Natural killer cell (primary cell): Measurements from ENCODE around the gene TEKTIP1. TPM values are rescaled to one million over a fixed set of nuclear protein-coding genes. Genes with fewer than 3 reads are reported as not detected.

Source experiments
- ATAC-seq, 3 donors: fragments of 150-1000 bp in 2 of 3; fragments of 200-7000 bp in 1 of 3; cut with Tn5 transposase; 1 replicate in 1 of 3; 2 replicates in 2 of 3; pipeline ENCODE4 v1.10.0; 2021; ENCODE audit warnings: mild to moderate bottlenecking in 2 of 3, moderate library complexity in 2 of 3
- DNase-seq, 2 donors: peaks; one replicate each; pipeline versions ENCODE4 v3.0.0 to v3.0.0-alpha.2; 2013 to 2021; ENCODE audit warnings: mixed read lengths in 1 of 2
- H3K27ac ChIP-seq: one replicate; pipeline ENCODE4 v1.5.1; 2013; ENCODE audit warnings: mild to moderate bottlenecking, low read length
- H3K27me3 ChIP-seq: one replicate; pipeline ENCODE4 v1.6.1; 2013; ENCODE audit warnings: low read length; ENCODE audit not compliant: control insufficient read depth, insufficient read depth
- H3K36me3 ChIP-seq: one replicate; pipeline ENCODE4 v1.6.1; 2013; ENCODE audit warnings: low read length; ENCODE audit not compliant: control insufficient read depth, insufficient read depth
- H3K4me1 ChIP-seq: one replicate; pipeline ENCODE4 v1.6.1; 2013; ENCODE audit warnings: low read length; ENCODE audit not compliant: control insufficient read depth, insufficient read depth
- H3K4me3 ChIP-seq: one replicate; pipeline ENCODE4 v1.5.1; 2013; ENCODE audit warnings: low read length
- H3K9me3 ChIP-seq: one replicate; pipeline ENCODE4 v1.6.1; 2013; ENCODE audit warnings: low read length; ENCODE audit not compliant: control insufficient read depth, insufficient read depth
- H3K27ac Mint-ChIP-seq, 2 donors: one replicate each; pipeline ENCODE4 v1.8.0; 2022; ENCODE audit warnings: mild to moderate bottlenecking in 2 of 2, mixed read lengths in 2 of 2, moderate library complexity in 1 of 2
- H3K27me3 Mint-ChIP-seq, 2 donors: one replicate each; pipeline ENCODE4 v1.8.0; 2022; ENCODE audit warnings: low read depth in 2 of 2, mixed read lengths in 2 of 2
- H3K36me3 Mint-ChIP-seq: one replicate; pipeline ENCODE4 v1.8.0; 2022; ENCODE audit warnings: mixed read lengths
- H3K4me1 Mint-ChIP-seq, 2 donors: one replicate each; pipeline ENCODE4 v1.8.0; 2022; ENCODE audit warnings: mixed read lengths in 2 of 2
- H3K4me3 Mint-ChIP-seq: one replicate; pipeline ENCODE4 v1.8.0; 2022; ENCODE audit warnings: mild to moderate bottlenecking, moderate library complexity, mixed read lengths
- H3K9me3 Mint-ChIP-seq, 2 donors: one replicate each; pipeline ENCODE4 v1.8.0; 2022; ENCODE audit warnings: mixed read lengths in 2 of 2
- CTCF ChIP-seq: fragments of 200-600 bp; IDR thresholded peaks from one replicate; pipeline ENCODE4 v1.8.0; 2022; ENCODE audit warnings: antibody characterized with exemption
- WGBS: methylation state at CpG from one replicate; pipeline ENCODE4 v1.1.7; 2013; ENCODE audit warnings: missing lambda C conversion rate; ENCODE audit not compliant: insufficient coverage; 5-methylcytosine and 5-hydroxymethylcytosine counted together
- intact Hi-C: fragments of 100-400 bp; cut with micrococcal nuclease; formaldehyde crosslinking; loops from one replicate; pipeline ENCODE4 v1.14.2; 2022
- total RNA-seq, 4 donors: library from RNA; stranded (reverse); fragments of 120-200 nt in 1 of 4; gene quantifications; one replicate each; pipeline versions ENCODE4 v1.2.3 to v1.2.4, GENCODE V29; 2013 to 2022

The TEKTIP1 gene
- total RNA-seq, 3 donors from 2014 or later (not counting 1 experiment from before 2014, with no cell fraction given) = 5.9 to 11.6 (median 6.4) TPM

GRCh38 chr19:3504735-3505134, 34.2 kb upstream of the TEKTIP1 start:
- Mint-ChIP-seq H3K9me3 (no peaks in the 10 kb centered on the region), H3K27ac (peak overlapping the region; percentile 97 to 98), H3K27me3 (no peaks in the 10 kb centered on the region), H3K4me1 (peaks cover 48 to 49% of the 10 kb centered on the region in 2 donors), H3K4me3 (no peak overlapping the region), H3K36me3 (no peaks in the 10 kb centered on the region)
- Histone ChIP-seq H3K4me3 (no peak overlapping the region), H3K36me3 (no peaks in the 10 kb centered on the region), H3K27ac (no peak overlapping the region), H3K9me3 (no peaks in the 10 kb centered on the region), H3K4me1 (peaks cover 53% of the 10 kb centered on the region), H3K27me3 (no peaks in the 10 kb centered on the region)
- WGBS = 95% methylated on average over 5 of the region's 5 CpGs
- ATAC-seq (no peak), DNase-seq (no peak)
- intact Hi-C loops = no loop called here
- TF ChIP-seq CTCF = no peak

GRCh38 chr19:3505598-3506383, 33.2 kb upstream of the TEKTIP1 start, which contains the start of gene FZR1:
FZR1 (plus strand) TSS chr19:3506311; CDS start chr19:3522990, 16,679 bp downstream.
- H3K36me3 Mint-ChIP-seq = no peaks in the 10 kb centered on the region
- no peaks in the 10 kb centered on the region for H3K27me3 Mint-ChIP-seq
- 1% methylated on average over 79 of the region's 79 CpGs for WGBS
- H3K27ac Mint-ChIP-seq = peak within 1 kb of the TSS; percentile 97 to 98
- Histone ChIP-seq H3K36me3 (peaks cover 3% of the 10 kb centered on the region), H3K27me3 (no peaks in the 10 kb centered on the region), H3K4me3 (peak within 1 kb of the TSS; percentile 84), H3K27ac (peak within 1 kb of the TSS; percentile 89), H3K4me1 (peaks cover 55% of the 10 kb centered on the region), H3K9me3 (no peaks in the 10 kb centered on the region)
- TF ChIP-seq CTCF = no peak
- peak; percentile 99 to 100 for DNase-seq
- H3K9me3 Mint-ChIP-seq = no peaks in the 10 kb centered on the region
- peak within 1 kb of the TSS; percentile 94 for H3K4me3 Mint-ChIP-seq
- H3K4me1 Mint-ChIP-seq = peaks cover 43 to 45% of the 10 kb centered on the region in 2 donors
- peak; percentile 84 to 98 (median 88) for ATAC-seq
- intact Hi-C loops = loop anchor here (2.0 kb wide), 1 partner anchor 67 kb away; the partner anchor contains the start of gene HMG20B

- no peaks in the 10 kb centered on the region for H3K9me3 ChIP-seq
- DNase-seq (peak; percentile 45 to 62), ATAC-seq (peak in 2 of 3 donors; percentile 14 to 17)
- intact Hi-C loops = loop anchor here (2.0 kb wide), 1 partner anchor 66 kb away; the partner anchor contains the start of gene HMG20B
- peak overlapping the region; percentile 84 for H3K4me3 ChIP-seq
- TF ChIP-seq CTCF = no peak
- H3K36me3 Mint-ChIP-seq = no peaks in the 10 kb centered on the region
- H3K4me3 Mint-ChIP-seq = peak overlapping the region; percentile 94
- H3K4me1 Mint-ChIP-seq = peaks cover 39 to 49% of the 10 kb centered on the region in 2 donors
- peaks cover 8% of the 10 kb centered on the region for H3K36me3 ChIP-seq
- under 1% methylated on average over 69 of the region's 69 CpGs for WGBS
- H3K27me3 ChIP-seq = no peaks in the 10 kb centered on the region
- no peaks in the 10 kb centered on the region for H3K9me3 Mint-ChIP-seq
- H3K27ac ChIP-seq = peak overlapping the region; percentile 71
- H3K27me3 Mint-ChIP-seq = no peaks in the 10 kb centered on the region
- peak overlapping the region; percentile 97 to 98 for H3K27ac Mint-ChIP-seq
- H3K4me1 ChIP-seq = peaks cover 51% of the 10 kb centered on the region
These were observed 32.3 kb upstream of the TEKTIP1 start for GRCh38 chr19:3506384-3507340.
